NCI-H146 (cell line): ENCODE results near the gene CCSER1.
"Not testable (repeated sequence)": the region's sequence is repeated elsewhere in the genome, so short reads cannot be mapped to it uniquely, and the experiment has no call there.

Source experiments
- DNase-seq: peaks from one replicate; lab custom pipeline; 2025; lab: John Stamatoyannopoulos, UW

Gene CCSER1

GRCh38 chr4:90715242-90715641 is 588.0 kb downstream of the CCSER1 start:
- no peak for DNase-seq

GRCh38 chr4:90718931-90719330 is 591.7 kb downstream of the CCSER1 start:
- DNase-seq, result no peak

DNA sequence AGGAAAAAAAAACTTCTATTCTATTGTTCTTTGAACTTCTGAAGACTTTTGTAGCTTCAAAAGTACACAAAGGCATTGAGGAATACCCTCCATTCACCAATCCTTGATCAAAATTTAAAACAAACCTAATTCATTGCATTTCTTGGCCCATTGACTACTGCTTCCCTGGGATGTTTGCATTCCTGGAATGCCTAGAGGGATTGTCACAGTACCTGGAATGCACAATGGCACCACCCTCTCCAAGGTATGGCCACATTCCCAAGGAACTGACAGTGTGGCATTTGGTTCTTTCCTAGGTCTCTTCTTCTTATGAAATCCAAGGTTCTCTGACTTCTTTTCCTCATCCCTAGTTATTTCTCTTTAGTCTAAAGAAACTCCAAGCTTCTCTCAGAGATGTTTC is 600.7 kb downstream of the CCSER1 start:
- DNase-seq, result no peak

GRCh38 chr4:90730752-90731151 is 603.6 kb downstream of the CCSER1 start:
- no peak for DNase-seq

GRCh38 chr4:90733211-90733610 is 606.0 kb downstream of the CCSER1 start:
- no peak for DNase-seq

DNA sequence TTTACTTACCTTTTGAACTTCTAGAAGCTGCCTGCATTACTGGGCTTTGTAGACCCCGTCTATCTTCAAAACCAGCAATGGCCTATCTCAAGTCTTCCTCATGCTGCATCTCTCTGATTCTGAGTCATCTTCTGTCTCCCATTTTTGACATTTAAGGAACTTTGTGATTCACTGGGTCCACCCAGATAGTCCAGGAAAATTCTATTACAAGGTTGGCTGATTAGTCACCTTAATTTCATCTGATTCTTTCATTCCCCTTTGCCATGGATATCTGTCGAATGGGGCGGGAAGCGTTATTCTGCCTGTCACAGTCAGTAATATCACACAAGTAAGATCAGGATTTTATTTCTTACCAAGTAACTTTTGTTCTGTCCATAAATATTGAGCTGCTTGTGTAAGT is 618.0 kb downstream of the CCSER1 start:
- no peak for DNase-seq

DNA sequence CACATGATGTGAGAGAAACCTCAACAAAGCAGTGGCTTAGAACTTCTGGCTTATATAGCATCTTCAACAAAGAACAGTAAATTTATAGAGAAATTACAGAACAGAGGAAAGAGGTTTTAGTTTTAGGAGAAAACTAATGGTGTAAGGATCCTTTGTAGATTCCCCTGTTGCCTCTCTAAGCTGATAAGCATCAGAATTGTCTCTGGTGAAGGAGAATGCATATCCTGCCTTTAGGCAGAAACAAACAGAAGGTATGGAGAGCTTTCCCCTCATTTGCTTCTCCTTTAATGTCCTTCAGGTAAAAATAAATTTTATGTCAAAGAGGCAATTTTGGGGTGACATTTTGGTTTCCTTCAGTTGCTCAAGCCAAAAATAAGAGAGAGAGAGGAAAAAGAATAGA is 625.9 kb downstream of the CCSER1 start:
- no peak for DNase-seq

DNA sequence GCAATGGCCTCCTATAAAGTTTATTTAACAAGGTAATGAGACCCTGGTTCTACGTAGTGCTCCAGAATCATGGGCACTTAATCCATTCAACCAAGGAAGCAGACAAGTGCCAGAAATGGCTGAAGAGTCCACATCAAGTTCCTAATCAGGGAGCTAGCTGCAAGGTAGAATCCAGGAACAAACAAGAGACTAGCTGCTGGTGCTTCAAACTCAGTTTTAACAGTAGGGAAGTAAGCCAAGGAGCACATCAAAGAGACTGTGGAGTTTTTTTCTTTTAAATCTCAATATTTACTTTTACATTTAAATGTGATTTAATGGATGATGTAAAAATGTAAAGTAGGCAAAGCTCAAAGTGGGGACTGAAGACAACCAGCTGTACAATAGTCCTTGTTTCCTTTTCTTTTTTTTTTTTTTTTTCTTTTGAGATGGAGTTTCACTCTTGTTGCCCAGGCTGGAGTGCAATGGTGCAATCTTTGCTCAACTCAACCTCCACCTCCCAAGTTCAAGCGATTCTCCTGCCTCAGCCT is 630.4 kb downstream of the CCSER1 start:
- DNase-seq, result no peak

- no peak for DNase-seq
Observed at GRCh38 chr4:90760059-90760458, 632.9 kb downstream of the CCSER1 start.

GRCh38 chr4:90766837-90767236 is 639.6 kb downstream of the CCSER1 start:
- DNase-seq, result no peak

GRCh38 chr4:90769251-90769650 is 642.1 kb downstream of the CCSER1 start:
- DNase-seq, result no peak

GRCh38 chr4:90780193-90780592 is 653.0 kb downstream of the CCSER1 start:
- DNase-seq, result no peak

DNA sequence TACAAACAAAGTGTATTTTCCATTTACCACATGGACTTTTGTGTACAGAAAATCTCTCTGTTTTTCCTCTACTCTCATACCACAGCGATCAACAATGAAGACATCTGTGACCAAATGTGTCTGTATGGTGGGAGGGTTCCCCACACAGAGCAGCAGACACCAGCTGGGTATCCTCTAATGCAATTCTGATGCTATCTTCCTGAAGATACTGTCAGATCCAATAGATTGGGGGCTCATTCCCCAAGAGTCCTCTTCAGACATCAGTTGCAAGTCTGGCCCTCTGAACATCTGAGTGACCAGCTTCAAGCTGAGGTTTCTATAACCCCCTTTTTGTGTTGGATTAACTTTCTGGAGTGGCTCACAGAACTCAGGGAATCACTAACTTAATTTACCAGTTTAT is 659.4 kb downstream of the CCSER1 start:
- no peak for DNase-seq

DNA sequence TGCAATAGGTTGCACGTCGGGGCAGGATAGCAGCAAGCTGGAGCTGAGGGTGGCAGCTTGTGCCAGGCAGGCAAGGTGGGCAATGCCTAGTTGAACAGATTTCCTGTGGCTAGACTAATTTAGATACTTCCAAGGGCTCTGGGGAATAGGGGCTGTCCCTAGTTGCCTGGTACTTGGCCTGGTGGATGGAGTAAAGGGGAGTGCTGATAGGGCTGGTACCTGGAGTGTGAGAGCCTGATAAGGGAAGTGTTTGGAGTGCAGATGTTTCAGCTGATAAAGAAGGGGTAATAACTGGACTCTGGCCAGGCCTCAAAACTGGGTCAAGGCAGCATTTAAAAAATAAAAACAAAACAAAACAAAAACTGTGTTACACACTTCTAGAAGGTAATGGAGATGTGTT is 665.5 kb downstream of the CCSER1 start:
- no peak for DNase-seq

DNA sequence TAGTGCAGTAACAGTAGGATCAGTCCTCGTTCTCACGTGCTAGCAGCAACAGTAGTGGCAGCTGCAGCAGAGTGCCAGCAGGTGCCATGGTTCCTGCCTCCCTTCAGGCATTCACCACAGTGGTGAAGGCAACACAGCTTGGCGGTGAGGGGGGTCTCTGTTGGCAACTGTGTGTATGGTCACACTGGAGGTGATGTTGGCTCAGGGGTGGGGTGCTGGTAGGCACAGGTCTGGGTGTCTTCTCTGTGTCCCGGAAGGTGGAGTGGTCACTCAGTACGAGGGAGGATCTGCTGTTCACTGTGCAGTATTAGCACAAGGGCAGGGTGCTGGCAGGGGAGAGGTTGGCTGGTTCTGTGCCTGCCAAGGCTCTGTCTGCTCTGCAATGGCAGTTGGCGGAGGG is 671.8 kb downstream of the CCSER1 start:
- no peak for DNase-seq

DNA sequence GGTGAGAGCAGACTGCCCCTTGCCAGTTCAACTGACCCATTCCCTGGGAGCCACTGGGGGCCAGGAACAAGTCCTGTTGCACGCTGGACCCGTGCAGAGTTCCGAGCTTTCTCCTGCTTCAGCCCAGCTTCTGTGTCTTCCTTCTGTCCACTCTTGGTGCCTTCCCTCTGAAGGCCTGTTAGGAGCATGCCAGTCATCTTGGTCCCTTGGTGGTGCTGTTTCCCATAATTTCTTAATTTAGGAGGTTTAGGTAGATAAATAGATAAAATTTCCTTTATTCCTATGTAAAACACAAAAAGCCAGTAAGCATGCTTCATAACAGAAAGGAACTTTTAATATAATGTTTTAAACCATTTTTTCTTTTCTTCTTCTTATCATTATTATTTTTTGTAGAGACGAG is 672.7 kb downstream of the CCSER1 start:
- DNase-seq, result no peak

GRCh38 chr4:90815569-90815968 is 688.4 kb downstream of the CCSER1 start:
- DNase-seq, result no peak

DNA sequence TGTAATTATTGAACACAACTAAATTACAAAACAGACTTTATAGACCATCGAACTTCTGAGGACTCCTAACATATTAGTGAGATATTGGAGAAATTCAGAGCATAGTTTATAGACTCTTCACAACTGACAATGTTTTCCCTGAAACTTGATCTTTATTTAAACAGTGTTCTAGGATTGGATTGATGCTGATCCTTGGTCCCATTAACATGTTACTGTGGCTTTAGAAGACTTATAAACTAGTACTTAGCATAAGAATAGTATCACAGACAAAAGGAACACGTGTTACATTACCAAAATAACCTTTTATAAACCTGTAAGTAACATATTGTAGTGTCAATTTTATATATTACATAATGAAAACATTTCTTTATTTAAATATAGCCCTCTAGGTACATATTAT is 689.6 kb downstream of the CCSER1 start:
- DNase-seq, result no peak

DNA sequence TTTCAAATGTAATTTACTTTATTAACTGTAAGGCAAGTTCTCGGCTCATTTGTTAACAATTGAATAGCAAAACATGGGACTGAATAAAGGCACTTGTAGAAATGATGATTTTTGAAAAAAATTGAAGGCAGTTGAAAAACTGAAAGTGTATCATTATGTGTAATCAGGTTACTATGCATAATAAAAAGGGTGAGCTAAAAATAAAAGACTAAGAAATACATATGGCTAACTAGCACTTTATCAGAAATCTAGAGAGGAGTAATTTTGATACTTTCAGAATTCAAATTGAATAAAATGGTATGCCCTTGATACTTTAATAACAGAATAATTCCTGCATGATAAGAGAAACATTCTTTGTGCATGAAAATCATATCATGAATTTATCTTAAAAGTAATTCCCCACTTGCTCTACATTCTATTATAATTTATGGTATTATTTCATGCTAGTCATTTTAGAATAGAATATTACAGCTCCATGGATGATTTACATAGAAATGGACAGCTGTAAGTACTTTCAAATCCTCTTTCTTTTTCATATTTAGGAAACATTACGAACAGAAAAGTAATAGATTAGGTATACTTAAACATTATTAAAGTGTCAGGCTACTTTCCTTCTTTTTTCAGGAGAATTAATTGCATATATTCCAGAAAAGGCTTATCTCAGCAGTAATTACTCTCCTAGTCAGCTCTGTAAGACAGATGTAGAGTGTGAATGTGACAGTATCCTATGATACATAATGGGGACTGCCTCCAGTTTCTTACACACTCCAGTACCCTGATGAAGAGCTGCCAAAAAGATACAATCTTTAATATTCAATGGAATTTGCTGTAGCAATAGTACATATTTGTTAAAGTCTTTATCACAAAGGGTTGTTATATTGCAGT is 697.3 kb downstream of the CCSER1 start:
- DNase-seq, result no peak

DNA sequence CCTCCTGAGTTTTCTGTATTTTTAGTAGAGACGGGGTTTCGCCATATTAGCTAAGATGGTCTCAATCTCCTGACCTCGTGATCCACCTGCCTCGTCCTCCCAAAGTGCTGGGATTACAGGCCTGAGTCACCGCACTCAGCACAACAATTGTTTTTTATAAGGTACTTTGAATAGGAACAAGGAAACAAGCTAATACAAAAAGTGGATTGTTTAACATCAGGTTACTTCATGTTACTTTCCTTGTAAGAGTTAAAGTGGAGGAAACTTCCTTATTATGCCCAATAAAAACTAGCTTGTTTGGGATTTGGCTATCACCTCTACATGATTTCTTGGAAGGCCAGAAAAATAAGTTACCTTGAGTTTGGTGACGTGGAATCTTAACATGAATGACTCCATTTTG is 698.7 kb downstream of the CCSER1 start:
- no peak for DNase-seq

GRCh38 chr4:90833706-90834105 is 706.5 kb downstream of the CCSER1 start:
- DNase-seq, result no peak

GRCh38 chr4:90837241-90837640 is 710.0 kb downstream of the CCSER1 start:
- no peak for DNase-seq

DNA sequence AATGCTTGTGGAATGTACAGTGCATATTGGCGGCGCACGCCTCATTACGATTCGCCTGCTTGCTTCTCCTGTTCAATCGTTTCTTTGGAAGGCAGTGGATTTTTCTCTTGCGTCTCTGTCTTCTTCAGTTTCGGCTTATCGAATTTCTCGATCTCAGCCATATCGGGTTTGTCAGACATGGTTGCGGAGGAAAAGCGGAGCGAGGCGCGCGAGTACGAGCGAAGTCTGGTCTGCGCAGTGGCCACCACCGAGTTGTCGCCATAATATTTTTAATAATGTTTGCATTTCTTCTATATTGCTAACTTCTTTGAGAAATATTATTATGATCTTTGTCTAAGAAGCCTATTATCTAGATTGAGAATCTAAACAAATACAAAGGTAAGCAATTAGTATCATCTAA is 711.7 kb downstream of the CCSER1 start:
- DNase-seq, result not testable (repeated sequence)

DNA sequence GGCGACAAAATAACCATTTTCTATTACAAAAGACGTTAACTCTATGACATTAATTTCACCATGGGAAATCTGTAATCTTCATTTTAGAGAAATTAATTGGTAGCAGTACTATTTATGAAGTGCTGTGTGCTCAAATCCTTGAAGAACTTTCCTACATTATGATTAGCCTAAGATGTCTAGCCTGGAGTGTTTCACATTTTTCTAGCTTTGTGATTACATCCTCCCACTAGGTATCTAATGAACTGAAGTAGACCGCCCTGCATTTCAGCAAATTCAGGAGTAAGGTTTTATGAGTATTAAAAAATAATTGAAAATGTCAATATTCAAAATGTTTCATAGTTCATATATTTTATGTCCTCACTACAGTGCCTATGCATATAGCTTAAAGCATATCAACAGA is 713.1 kb downstream of the CCSER1 start:
- DNase-seq, result no peak
